D721Med (cell line): Measurements from ENCODE around the gene ITGAE.
"Not testable (repeated sequence)": the region's sequence is repeated elsewhere in the genome, so short reads cannot be mapped to it uniquely, and the experiment has no call there.

ENCODE experiments used
- DNase-seq: peaks from one replicate; pipeline ENCODE4 v3.0.0; 2011; ENCODE audit warnings: low spot score; ENCODE audit not compliant: insufficient read length
- FAIRE-seq: peaks from 2 replicates; lab custom pipeline; 2011; peaks lifted over from hg19 to GRCh38; lab: Jason Lieb, UNC
- TF ChIP-seq, protein P1 (sequence below): IDR thresholded peaks from 2 replicates; pipeline ENCODE4 v1.5.1; 2012; ENCODE audit warnings: mild to moderate bottlenecking, control low read depth; ENCODE audit not compliant: insufficient read depth; ENCODE audit errors: missing control alignments

The ITGAE gene

DNA sequence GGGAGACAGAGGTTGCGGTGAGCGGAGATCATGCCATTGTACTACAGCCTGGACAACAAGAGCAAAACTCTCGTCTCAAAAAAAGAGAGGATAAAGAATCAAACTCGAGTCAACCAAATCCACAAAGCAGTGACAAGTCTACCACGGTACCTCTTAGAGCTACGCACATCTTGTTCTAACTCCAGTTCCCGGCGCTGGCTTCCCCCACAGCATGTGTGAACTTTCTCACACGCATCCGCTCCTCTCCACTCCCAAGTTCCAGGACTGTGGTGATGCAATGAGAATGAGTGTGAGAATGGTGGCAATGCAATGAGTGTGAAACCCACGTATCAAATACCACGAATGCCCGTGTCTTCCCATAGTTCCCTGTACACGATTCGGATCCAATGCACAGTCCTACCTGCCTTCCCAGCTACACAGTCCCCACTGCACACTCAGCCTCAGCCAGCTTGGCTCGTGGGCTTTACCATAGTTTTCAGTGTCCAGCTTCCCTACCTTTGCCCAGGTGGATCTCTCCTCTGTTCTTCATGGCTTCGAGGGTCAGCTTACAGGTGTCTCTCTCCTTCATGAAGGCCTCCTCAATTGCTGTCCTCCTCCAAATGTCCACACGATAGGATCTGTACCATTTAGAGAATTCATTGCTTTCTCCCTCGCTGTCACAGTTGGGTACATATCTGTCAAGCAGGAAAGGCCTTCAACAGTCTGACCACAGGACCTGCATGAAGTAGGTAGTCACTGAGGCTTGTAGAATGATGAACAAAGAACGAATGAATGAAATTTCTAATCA lies 95.9 kb downstream of the ITGAE start:
- DNase-seq (no peak), FAIRE-seq (no peak)
- TF ChIP-seq, protein P1, sequence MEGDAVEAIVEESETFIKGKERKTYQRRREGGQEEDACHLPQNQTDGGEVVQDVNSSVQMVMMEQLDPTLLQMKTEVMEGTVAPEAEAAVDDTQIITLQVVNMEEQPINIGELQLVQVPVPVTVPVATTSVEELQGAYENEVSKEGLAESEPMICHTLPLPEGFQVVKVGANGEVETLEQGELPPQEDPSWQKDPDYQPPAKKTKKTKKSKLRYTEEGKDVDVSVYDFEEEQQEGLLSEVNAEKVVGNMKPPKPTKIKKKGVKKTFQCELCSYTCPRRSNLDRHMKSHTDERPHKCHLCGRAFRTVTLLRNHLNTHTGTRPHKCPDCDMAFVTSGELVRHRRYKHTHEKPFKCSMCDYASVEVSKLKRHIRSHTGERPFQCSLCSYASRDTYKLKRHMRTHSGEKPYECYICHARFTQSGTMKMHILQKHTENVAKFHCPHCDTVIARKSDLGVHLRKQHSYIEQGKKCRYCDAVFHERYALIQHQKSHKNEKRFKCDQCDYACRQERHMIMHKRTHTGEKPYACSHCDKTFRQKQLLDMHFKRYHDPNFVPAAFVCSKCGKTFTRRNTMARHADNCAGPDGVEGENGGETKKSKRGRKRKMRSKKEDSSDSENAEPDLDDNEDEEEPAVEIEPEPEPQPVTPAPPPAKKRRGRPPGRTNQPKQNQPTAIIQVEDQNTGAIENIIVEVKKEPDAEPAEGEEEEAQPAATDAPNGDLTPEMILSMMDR: no peak

DNA sequence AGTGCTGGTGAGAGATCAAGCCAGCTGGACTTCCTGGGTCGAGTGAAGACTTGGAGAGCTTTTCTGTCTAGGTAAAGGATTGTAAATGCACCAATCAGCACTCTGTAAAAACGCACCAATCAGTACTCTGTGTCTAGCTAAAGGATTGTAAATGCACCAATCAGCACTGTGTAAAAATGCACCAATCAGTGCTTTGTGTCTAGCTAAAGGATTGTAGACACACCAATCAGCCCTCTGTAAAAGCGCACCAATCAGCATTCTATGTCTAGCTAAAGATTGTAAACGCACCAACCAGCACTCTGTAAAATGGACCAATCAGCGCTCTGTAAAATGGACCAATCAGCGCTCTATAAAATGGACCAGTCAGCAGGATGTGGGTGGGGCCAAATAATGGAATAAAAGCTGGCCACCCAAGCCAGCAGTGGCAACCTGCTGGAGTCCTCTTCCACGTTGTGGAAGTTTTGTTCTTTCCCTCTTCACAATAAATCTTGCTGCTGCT lies 98.9 kb downstream of the ITGAE start:
- DNase-seq, FAIRE-seq: not testable (repeated sequence)

DNA sequence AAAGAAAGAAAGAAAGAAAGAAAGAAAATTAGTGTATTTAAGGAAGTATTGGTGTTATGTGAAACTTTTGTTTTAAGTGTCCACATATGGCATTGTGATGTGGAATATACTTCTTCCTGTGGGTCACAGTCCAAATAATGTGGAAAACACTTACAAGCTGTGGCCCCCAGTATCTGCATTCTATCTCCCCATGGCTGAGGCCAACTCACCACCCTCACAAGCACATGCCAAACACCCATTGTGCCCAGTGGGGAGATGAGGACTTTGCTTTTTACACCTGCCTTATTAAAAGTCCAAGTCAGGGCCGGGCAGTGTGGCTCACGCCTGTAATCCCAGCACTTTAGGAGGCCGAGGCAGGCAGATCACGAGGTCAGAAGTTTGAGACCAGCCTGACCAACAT lies 101.0 kb downstream of the ITGAE start:
- TF ChIP-seq, protein P1: no peak
- FAIRE-seq (no peak), DNase-seq (no peak)

DNA sequence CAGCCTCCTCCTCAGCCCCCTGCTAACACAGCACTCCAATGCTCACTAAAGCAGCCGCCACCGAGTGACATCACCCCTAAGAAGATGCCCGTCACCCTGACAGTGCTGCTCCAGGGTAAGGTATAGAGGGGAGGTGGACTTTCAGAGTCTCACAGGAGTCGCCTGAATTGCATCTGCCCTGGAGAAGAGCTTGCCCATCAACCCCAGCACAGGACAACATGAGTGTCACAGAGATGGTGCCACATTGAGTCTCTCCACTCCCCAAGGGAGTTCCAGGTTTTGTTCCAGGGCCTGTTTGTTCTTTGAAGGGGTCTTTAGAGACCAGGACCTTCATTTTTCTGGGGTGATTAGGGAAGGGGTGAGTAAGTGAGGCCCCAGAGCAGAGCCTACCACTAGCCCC lies 102.8 kb downstream of the ITGAE start:
- FAIRE-seq (no peak), DNase-seq (no peak)
- TF ChIP-seq, protein P1: no peak

DNA sequence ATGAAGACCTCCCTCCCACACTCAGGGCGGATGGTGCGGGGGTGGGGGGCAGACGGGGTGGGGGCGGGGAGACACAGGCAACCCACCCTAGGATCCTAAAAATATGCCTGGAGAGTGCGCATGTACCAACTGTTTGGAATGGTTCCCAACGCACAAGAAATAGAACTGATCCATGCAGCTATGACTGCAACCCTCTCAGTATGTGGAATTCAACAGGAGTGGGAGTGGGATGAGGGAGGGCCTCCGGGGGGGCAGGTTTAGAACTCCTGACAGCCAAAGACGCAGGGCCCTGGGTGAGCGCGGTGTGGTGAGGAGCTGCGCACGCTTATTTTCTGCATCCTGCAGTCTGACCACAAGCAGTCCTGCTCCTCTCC lies 103.9 kb downstream of the ITGAE start:
- FAIRE-seq (no peak), DNase-seq (no peak)
- TF ChIP-seq, protein P1: no peak

DNA sequence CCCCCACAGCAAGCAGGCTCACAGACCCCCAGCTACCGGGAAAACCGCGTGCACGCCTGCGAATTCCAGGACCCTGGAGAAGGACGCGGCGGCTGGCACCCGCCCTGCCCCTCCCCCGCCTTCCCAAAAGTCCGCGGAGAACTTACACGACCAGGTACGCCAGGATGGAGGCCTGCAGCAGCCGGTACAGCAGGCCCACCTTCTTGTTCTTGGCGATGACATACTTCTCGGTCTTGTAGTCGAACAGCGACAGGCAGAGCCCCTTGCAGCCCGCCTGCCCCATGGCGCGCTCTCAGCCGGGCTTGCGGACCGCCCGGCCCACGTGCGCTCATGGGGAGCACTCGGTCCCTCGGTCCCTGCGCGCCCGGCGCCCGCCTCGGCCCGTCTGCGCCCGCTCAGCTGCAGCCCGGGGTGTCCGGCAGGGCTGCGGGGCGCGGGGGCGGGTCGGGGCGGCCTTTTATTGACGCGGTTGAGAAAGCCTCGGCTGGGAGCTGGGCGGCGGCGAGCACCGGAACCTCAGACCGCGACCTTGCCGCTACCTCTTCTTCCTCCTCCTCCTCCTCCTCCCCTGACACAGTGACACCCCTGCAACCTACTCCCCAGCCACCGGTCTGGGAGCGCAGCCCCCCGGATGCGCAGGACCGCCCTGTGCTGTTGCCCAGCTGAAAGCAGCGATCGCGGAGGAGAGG lies 105.1 kb downstream of the ITGAE start, which contains the start of gene P2RX5:
TSS of gene P2RX5 (minus strand) at position 433 of the 689 bp plus-strand sequence. CDS start at position 283, 150 bp downstream.
- no peak for DNase-seq
- TF ChIP-seq, protein P1: no peak
- FAIRE-seq: no peak

DNA sequence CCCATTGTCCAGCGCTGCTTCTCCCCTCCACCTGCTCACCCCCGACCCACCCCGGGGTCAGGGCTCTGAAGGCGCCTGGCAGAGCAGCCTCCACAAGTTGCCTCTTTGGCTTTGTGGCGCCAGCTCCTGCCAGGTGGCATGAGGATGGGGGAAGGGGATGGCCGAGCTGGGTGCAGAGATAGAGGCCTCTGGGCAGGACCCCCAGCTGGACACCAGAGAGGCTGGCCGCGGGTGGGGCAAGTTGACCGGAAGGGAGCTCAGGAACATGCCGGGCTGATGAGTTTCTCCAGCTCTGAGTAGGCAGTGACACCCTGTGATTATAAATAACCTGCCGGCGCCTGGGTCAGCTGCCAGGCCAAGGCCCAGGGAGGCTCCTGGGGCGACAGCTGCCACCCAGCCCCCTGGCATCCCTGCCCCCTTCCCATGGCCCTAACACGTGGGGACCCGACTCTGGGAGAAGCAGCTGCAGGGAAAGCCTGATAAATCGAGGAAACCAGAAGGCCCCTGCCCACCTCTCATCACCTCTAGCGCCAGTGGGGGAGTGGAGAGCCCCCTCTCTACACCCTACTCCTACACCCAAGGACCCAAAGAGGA lies 105.8 kb downstream of the ITGAE start:
- TF ChIP-seq, protein P1: no peak
- FAIRE-seq (no peak), DNase-seq (no peak)
